HG03457 (cell line): Measurements from ENCODE around the gene TRIOBP.
"Not testable (repeated sequence)": the region's sequence is repeated elsewhere in the genome, so short reads cannot be mapped to it uniquely, and the experiment has no call there.

Experiments used
- ATAC-seq: cut with Tn5 transposase; IDR thresholded peaks from one replicate; pipeline ENCODE4 v1.9.1; 2021; ENCODE audit warnings: moderate number of reproducible peaks; ENCODE audit not compliant: unreplicated experiment

Gene TRIOBP

GRCh38 chr22:37765953-37766576 lies 69.2 kb downstream of the TRIOBP start:
- no peak for ATAC-seq

GRCh38 chr22:37768273-37768672 lies 71.4 kb downstream of the TRIOBP start:
- no peak for ATAC-seq

- no peak for ATAC-seq
These were observed 72.2 kb downstream of the TRIOBP start for GRCh38 chr22:37769056-37769455.

GRCh38 chr22:37771081-37771480 lies 74.2 kb downstream of the TRIOBP start:
- ATAC-seq: no peak

- no peak for ATAC-seq
These were observed 75.0 kb downstream of the TRIOBP start for GRCh38 chr22:37771702-37772427.

- ATAC-seq: no peak
These were observed 77.9 kb downstream of the TRIOBP start for GRCh38 chr22:37774728-37775127.

- no peak for ATAC-seq
These were observed 79.2 kb downstream of the TRIOBP start for GRCh38 chr22:37775785-37776638.

GRCh38 chr22:37776639-37777005 lies 79.8 kb downstream of the TRIOBP start:
- ATAC-seq: no peak

GRCh38 chr22:37777122-37777687 lies 80.4 kb downstream of the TRIOBP start:
- ATAC-seq: no peak

GRCh38 chr22:37778370-37779009 lies 81.6 kb downstream of the TRIOBP start:
- no peak for ATAC-seq

GRCh38 chr22:37781434-37782059 lies 84.7 kb downstream of the TRIOBP start:
- no peak for ATAC-seq

GRCh38 chr22:37782340-37783168 lies 85.7 kb downstream of the TRIOBP start:
- ATAC-seq: no peak

GRCh38 chr22:37784829-37785495 lies 88.1 kb downstream of the TRIOBP start:
- no peak for ATAC-seq

GRCh38 chr22:37790234-37790633 lies 93.4 kb downstream of the TRIOBP start:
- no peak for ATAC-seq

GRCh38 chr22:37792494-37792893 lies 95.6 kb downstream of the TRIOBP start:
- no peak for ATAC-seq

- no peak for ATAC-seq
These were observed 97.5 kb downstream of the TRIOBP start for GRCh38 chr22:37794376-37794775.

- ATAC-seq: no peak
These were observed 99.2 kb downstream of the TRIOBP start for GRCh38 chr22:37796079-37796478.

GRCh38 chr22:37797259-37797658 lies 100.4 kb downstream of the TRIOBP start:
- not testable (repeated sequence) for ATAC-seq

GRCh38 chr22:37797874-37798500 lies 101.1 kb downstream of the TRIOBP start:
- ATAC-seq: no peak
